Ishikawa (cell line): Measurements from ENCODE around the gene GPD1L.

Source experiments
- CEBPB ChIP-seq: IDR thresholded peaks from 2 replicates; pipeline ENCODE4 v1.6.1; 2012
- CREB1 ChIP-seq: IDR thresholded peaks from 2 replicates; pipeline ENCODE4 v1.6.1; 2012; ENCODE audit warnings: low read depth
- EGR1 ChIP-seq: IDR thresholded peaks from 2 replicates; pipeline ENCODE4 v1.6.1; 2012
- EP300 ChIP-seq: IDR thresholded peaks from 2 replicates; pipeline ENCODE4 v1.6.1; 2012; ENCODE audit warnings: borderline replicate concordance
- FOXM1 ChIP-seq: IDR thresholded peaks from 2 replicates; pipeline ENCODE4 v1.6.1; 2012; ENCODE audit warnings: low read depth, borderline replicate concordance
- MAX ChIP-seq: IDR thresholded peaks from 2 replicates; pipeline ENCODE4 v1.6.1; 2012
- NFIC ChIP-seq: IDR thresholded peaks from 2 replicates; pipeline ENCODE4 v1.6.1; 2012
- RAD21 ChIP-seq: IDR thresholded peaks from 2 replicates; pipeline ENCODE4 v1.6.1; 2012; ENCODE audit warnings: low read depth
- REST ChIP-seq: IDR thresholded peaks from 2 replicates; pipeline ENCODE4 v1.6.1; 2012; ENCODE audit warnings: low read depth, mild to moderate bottlenecking
- TAF1 ChIP-seq: IDR thresholded peaks from 2 replicates; pipeline ENCODE4 v1.6.1; 2012; ENCODE audit warnings: low read depth, mild to moderate bottlenecking
- TCF12 ChIP-seq: IDR thresholded peaks from 2 replicates; pipeline ENCODE4 v1.6.1; 2012; ENCODE audit warnings: low read depth
- TEAD4 ChIP-seq: IDR thresholded peaks from 2 replicates; pipeline ENCODE4 v1.6.1; 2012
- USF1 ChIP-seq: IDR thresholded peaks from 2 replicates; pipeline ENCODE4 v1.6.1; 2012
- YY1 ChIP-seq: IDR thresholded peaks from 2 replicates; pipeline ENCODE4 v1.6.1; 2012; ENCODE audit warnings: low read depth
- ZBTB7A ChIP-seq: IDR thresholded peaks from 2 replicates; pipeline ENCODE4 v1.6.1; 2012; ENCODE audit warnings: low read depth

The GPD1L gene

GRCh38 chr3:32194653-32195052 lies 88.2 kb downstream of the GPD1L start:
- no peak for TF ChIP-seq MAX
- TF ChIP-seq TCF12, result no peak
- no peak for TF ChIP-seq ZBTB7A
- no peak for TF ChIP-seq RAD21
- TF ChIP-seq CEBPB, result no peak
- no peak for TF ChIP-seq TAF1
- TF ChIP-seq YY1, result no peak
- no peak for TF ChIP-seq EGR1
- TF ChIP-seq NFIC, result no peak

GRCh38 chr3:32195995-32196540 lies 89.6 kb downstream of the GPD1L start:
- no peak for TF ChIP-seq NFIC
- TF ChIP-seq CREB1, result no peak
- TF ChIP-seq EGR1, result no peak
- TF ChIP-seq RAD21, result no peak
- TF ChIP-seq ZBTB7A, result no peak
- no peak for TF ChIP-seq YY1
- no peak for TF ChIP-seq REST
- no peak for TF ChIP-seq FOXM1
- no peak for TF ChIP-seq MAX
- no peak for TF ChIP-seq TAF1
- no peak for TF ChIP-seq EP300

GRCh38 chr3:32197991-32198390 lies 91.6 kb downstream of the GPD1L start:
- TF ChIP-seq TEAD4 (no peak), TAF1 (no peak), EGR1 (no peak), MAX (no peak), NFIC (no peak), ZBTB7A (no peak), RAD21 (no peak), REST (no peak), CREB1 (no peak), FOXM1 (no peak), EP300 (no peak), CEBPB (no peak), YY1 (no peak), USF1 (no peak), TCF12 (no peak)

- TF ChIP-seq FOXM1 (no peak), USF1 (no peak), TCF12 (no peak), NFIC (no peak), YY1 (no peak), TEAD4 (no peak), ZBTB7A (no peak), REST (no peak), TAF1 (no peak), RAD21 (no peak), CREB1 (no peak), CEBPB (no peak), EGR1 (no peak), EP300 (no peak), MAX (no peak)
Observed at GRCh38 chr3:32198714-32199113, 92.3 kb downstream of the GPD1L start.
